Liver (tissue), 3 donors: Measurements from ENCODE around the gene MCUR1.

Experiments
- CTCF ChIP-seq: fragments of 150-350 bp; IDR thresholded peaks from 2 replicates; pipeline ENCODE4 v1.5.1; 2017; ENCODE audit warnings: improper control_type of control experiment, low read depth, low read length; ENCODE audit not compliant: missing input control
- EGR1 ChIP-seq, 2 donors: IDR thresholded peaks; 2 replicates each; pipeline ENCODE4 v1.6.1; 2016 to 2018; ENCODE audit warnings: antibody characterized with exemption in 2 of 2, low read depth in 2 of 2
- SP1 ChIP-seq: IDR thresholded peaks from 2 replicates; pipeline ENCODE4 v1.6.1; 2018; ENCODE audit warnings: antibody characterized with exemption, mild to moderate bottlenecking
- TAF1 ChIP-seq: conservative IDR thresholded peaks from 2 replicates; pipeline ENCODE4 v1.6.1; 2016; ENCODE audit warnings: antibody characterized with exemption, mild to moderate bottlenecking
- YY1 ChIP-seq: IDR thresholded peaks from 2 replicates; pipeline ENCODE4 v1.6.1; 2016; ENCODE audit warnings: antibody characterized with exemption, mild to moderate bottlenecking
- donor health status: healthy.
- donor health status: healthy.

- no peak for TF ChIP-seq SP1
- no peak for TF ChIP-seq YY1
- TF ChIP-seq TAF1, result no peak
- no peak for TF ChIP-seq CTCF
- no peak for TF ChIP-seq EGR1 (IDR thresholded peaks at IDR 0.05; ENCODE audit: low read depth in 2 of 2)
Measured at GRCh38 chr6:13859871-13860555, 45.7 kb upstream of the MCUR1 start.
